ENCODE results near the gene ZNF211. TPM values are rescaled to one million over a fixed set of nuclear protein-coding genes. Genes with fewer than 3 reads are reported as not detected.

Gene ZNF211
- total and polyA plus RNA-seq, 5 donors from 2014 or later, result 19.4 to 23.9 (median 22.2) TPM

- Mint-ChIP-seq H3K4me1 (no peaks in the 10 kb centered on the region), H3K4me3 (no peak overlapping the region), H3K36me3 (peaks cover 4% of the 10 kb centered on the region), H3K27me3 (no peaks in the 10 kb centered on the region), H3K27ac (no peak overlapping the region), H3K9me3 (peaks cover 0 to 28% (median 9%) of the 10 kb centered on the region in 7 donors)
- H3K27me3 ChIP-seq (ENCODE audit: control insufficient read depth, insufficient read depth, low read length), result peaks cover 5% of the 10 kb centered on the region
- peaks cover 7 to 21% of the 10 kb centered on the region in 2 experiments for H3K9me3 ChIP-seq (ENCODE audit: control insufficient read depth in 2 of 2, low read length in 2 of 2)
- ATAC-seq (ENCODE audit: low read depth in 2 of 2) (no peak), DNase-seq (no peak)
- no peak overlapping the region for H3K27ac ChIP-seq (ENCODE audit: insufficient read depth, low read length, poor library complexity, severe bottlenecking)
- no peaks in the 10 kb centered on the region for H3K4me1 ChIP-seq (ENCODE audit: control insufficient read depth, insufficient read depth, low read length, poor library complexity, severe bottlenecking)
- no peak overlapping the region for H3K4me3 ChIP-seq (ENCODE audit: low read depth, low read length)
- H3K36me3 ChIP-seq (ENCODE audit: control insufficient read depth, insufficient read depth, low read length), result no peaks in the 10 kb centered on the region
These were observed 42.9 kb downstream of the ZNF211 start for GRCh38 chr19:57675881-57676280.

DNA sequence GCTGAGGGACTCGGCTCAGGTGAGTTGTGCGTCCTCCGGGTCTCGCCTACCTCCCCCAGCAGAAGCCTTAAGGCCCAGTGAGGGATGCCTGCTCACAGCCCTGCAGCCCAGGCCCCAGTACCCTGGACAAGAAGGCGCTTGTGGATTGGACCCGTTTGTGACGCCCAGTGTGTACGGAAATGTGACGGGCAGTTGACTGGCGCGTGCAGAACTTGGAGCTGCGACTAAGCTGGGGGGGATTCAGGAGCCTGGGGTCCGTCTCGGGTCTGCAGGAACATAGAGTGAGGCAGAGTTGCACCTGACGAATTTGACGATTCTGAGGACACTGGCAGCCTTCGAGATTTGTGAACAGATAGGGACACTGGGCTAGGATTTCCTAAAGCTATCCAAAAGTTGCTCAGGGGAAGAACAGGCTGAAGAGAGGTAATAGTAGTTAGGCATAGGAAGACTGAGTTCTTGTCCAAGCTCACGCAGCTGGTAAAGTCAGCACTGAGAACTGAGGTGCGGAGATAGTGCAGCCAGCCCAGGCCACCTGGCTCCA, 49.3 kb downstream of the ZNF211 start:
- DNase-seq (no peak), ATAC-seq (ENCODE audit: low read depth in 2 of 2) (no peak)
- H3K27me3 Mint-ChIP-seq, result no peaks in the 10 kb centered on the region
- Histone ChIP-seq H3K27me3 (ENCODE audit: control insufficient read depth, insufficient read depth, low read length) (peaks cover 2% of the 10 kb centered on the region), H3K36me3 (ENCODE audit: control insufficient read depth, insufficient read depth, low read length) (peaks cover 44% of the 10 kb centered on the region), H3K4me1 (ENCODE audit: control insufficient read depth, insufficient read depth, low read length, poor library complexity, severe bottlenecking) (peaks cover 13% of the 10 kb centered on the region), H3K9me3 (ENCODE audit: control insufficient read depth in 2 of 2, low read length in 2 of 2) (peaks cover 49 to 60% of the 10 kb centered on the region in 2 experiments), H3K27ac (ENCODE audit: insufficient read depth, low read length, poor library complexity, severe bottlenecking) (peak overlapping the region; percentile 58), H3K4me3 (ENCODE audit: low read depth, low read length) (peak overlapping the region; percentile 89)
- H3K36me3 Mint-ChIP-seq, result peaks cover 60% of the 10 kb centered on the region
- peaks cover 11 to 41% (median 23%) of the 10 kb centered on the region in 4 donors for H3K4me1 Mint-ChIP-seq
- peaks cover 7 to 66% (median 49%) of the 10 kb centered on the region in 7 donors for H3K9me3 Mint-ChIP-seq
- peak overlapping the region; percentile 96 to 97 (median 96) for H3K27ac Mint-ChIP-seq
- H3K4me3 Mint-ChIP-seq, result peak overlapping the region; percentile 93 to 99 (median 98)

- H3K27me3 Mint-ChIP-seq, result no peaks in the 10 kb centered on the region
- H3K36me3 Mint-ChIP-seq, result peaks cover 62% of the 10 kb centered on the region
- peaks cover 7 to 93% (median 58%) of the 10 kb centered on the region in 7 donors for H3K9me3 Mint-ChIP-seq
- peaks cover 77 to 96% of the 10 kb centered on the region in 2 experiments for H3K9me3 ChIP-seq (ENCODE audit: control insufficient read depth in 2 of 2, low read length in 2 of 2)
- peaks cover 8 to 35% (median 20%) of the 10 kb centered on the region in 4 donors for H3K4me1 Mint-ChIP-seq
- ATAC-seq (ENCODE audit: low read depth in 2 of 2), result no peak
- H3K27ac Mint-ChIP-seq, result no peak overlapping the region
- DNase-seq, result no peak
- H3K4me3 Mint-ChIP-seq, result no peak overlapping the region
- H3K27me3 ChIP-seq (ENCODE audit: control insufficient read depth, insufficient read depth, low read length), result no peaks in the 10 kb centered on the region
- no peak overlapping the region for H3K27ac ChIP-seq (ENCODE audit: insufficient read depth, low read length, poor library complexity, severe bottlenecking)
- no peak overlapping the region for H3K4me3 ChIP-seq (ENCODE audit: low read depth, low read length)
- peaks cover 13% of the 10 kb centered on the region for H3K4me1 ChIP-seq (ENCODE audit: control insufficient read depth, insufficient read depth, low read length, poor library complexity, severe bottlenecking)
- H3K36me3 ChIP-seq (ENCODE audit: control insufficient read depth, insufficient read depth, low read length), result peaks cover 52% of the 10 kb centered on the region
These were observed 53.8 kb downstream of the ZNF211 start for GRCh38 chr19:57686727-57687126.

GRCh38 chr19:57687363-57688010, 54.5 kb downstream of the ZNF211 start:
- H3K36me3 ChIP-seq (ENCODE audit: control insufficient read depth, insufficient read depth, low read length), result peaks cover 52% of the 10 kb centered on the region
- no peaks in the 10 kb centered on the region for H3K27me3 Mint-ChIP-seq

DNA sequence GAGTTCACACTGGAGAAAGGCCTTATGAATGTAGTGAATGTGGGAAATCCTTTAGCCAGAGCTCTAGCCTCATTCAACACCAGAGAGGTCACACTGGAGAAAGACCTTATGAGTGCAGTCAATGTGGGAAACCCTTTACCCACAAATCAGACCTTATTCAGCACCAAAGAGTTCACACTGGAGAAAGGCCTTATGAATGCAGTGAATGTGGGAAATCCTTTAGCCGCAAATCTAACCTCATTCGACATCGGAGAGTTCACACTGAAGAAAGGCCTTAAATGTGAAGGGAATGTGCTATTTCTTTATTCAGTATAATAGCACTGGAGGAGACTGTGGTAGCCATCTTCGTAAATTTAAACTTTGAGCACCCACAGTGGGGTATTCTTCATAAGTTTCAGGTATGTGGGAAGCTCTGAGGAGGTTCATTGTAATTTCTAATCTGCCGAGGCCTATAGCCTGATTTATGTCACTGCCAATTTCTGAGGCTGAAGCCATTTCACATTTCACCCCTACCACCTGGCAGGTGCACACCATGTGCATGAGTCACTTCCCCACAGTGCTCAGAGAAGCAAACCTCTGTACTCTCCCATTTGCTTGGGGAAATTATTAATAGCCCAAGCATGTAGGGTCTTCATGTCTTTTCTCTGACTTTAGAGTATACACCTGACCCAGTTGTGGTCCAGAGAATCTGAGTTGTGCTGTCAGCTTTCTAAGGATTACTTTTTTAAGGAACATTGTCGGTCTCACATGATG, 55.2 kb downstream of the ZNF211 start:
- H3K4me3 ChIP-seq (ENCODE audit: low read depth, low read length), result peak overlapping the region; percentile 9
- H3K4me3 Mint-ChIP-seq, result no peak overlapping the region

More at GRCh38 chr19:57687363-57688010, 54.5 kb downstream of the ZNF211 start:
- DNase-seq (no peak), ATAC-seq (ENCODE audit: low read depth in 2 of 2) (no peak)
- peaks cover 82 to 97% of the 10 kb centered on the region in 2 experiments for H3K9me3 ChIP-seq (ENCODE audit: control insufficient read depth in 2 of 2, low read length in 2 of 2)
- H3K4me3 ChIP-seq (ENCODE audit: low read depth, low read length), result no peak overlapping the region
- Mint-ChIP-seq H3K4me3 (no peak overlapping the region), H3K36me3 (peaks cover 55% of the 10 kb centered on the region), H3K27ac (peak overlapping the region in 1 of 3 donors; percentile 43), H3K4me1 (peaks cover 1 to 27% (median 18%) of the 10 kb centered on the region in 4 donors), H3K9me3 (peaks cover 7 to 86% (median 55%) of the 10 kb centered on the region in 7 donors)
- no peaks in the 10 kb centered on the region for H3K27me3 ChIP-seq (ENCODE audit: control insufficient read depth, insufficient read depth, low read length)
- H3K4me1 ChIP-seq (ENCODE audit: control insufficient read depth, insufficient read depth, low read length, poor library complexity, severe bottlenecking), result peaks cover 8% of the 10 kb centered on the region
- no peak overlapping the region for H3K27ac ChIP-seq (ENCODE audit: insufficient read depth, low read length, poor library complexity, severe bottlenecking)

DNA sequence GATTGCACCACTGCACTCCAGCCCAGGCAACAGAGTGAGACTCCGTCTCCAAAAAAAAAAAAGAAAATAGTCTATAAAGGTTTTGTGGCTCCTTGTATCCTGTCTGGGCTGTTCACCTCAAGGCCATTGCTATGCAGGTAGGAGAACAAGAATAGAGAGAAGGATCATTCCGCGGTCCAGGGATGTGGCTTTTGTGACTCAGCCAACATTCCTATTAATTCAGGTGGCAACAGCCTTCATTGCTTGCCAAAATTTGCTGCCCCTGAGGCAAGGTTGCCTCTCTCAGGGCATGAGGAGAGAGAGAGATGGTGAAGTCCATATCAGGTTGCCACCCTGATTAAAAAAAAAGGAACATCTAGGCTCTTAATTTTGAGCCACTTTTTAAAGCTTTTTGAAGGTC, 56.8 kb downstream of the ZNF211 start:
- Mint-ChIP-seq H3K9me3 (peaks cover 2 to 85% (median 39%) of the 10 kb centered on the region in 7 donors), H3K36me3 (peaks cover 32% of the 10 kb centered on the region), H3K27me3 (no peaks in the 10 kb centered on the region), H3K4me1 (peaks cover 0 to 6% (median 2%) of the 10 kb centered on the region in 4 donors), H3K4me3 (peak overlapping the region in 1 of 4 donors; percentile 41), H3K27ac (no peak overlapping the region)
- H3K27ac ChIP-seq (ENCODE audit: insufficient read depth, low read length, poor library complexity, severe bottlenecking), result no peak overlapping the region
- ATAC-seq (ENCODE audit: low read depth in 2 of 2) (no peak), DNase-seq (no peak)
- H3K4me1 ChIP-seq (ENCODE audit: control insufficient read depth, insufficient read depth, low read length, poor library complexity, severe bottlenecking), result no peaks in the 10 kb centered on the region
- no peak overlapping the region for H3K4me3 ChIP-seq (ENCODE audit: low read depth, low read length)
- no peaks in the 10 kb centered on the region for H3K27me3 ChIP-seq (ENCODE audit: control insufficient read depth, insufficient read depth, low read length)
- peaks cover 83 to 97% of the 10 kb centered on the region in 2 experiments for H3K9me3 ChIP-seq (ENCODE audit: control insufficient read depth in 2 of 2, low read length in 2 of 2)
- peaks cover 33% of the 10 kb centered on the region for H3K36me3 ChIP-seq (ENCODE audit: control insufficient read depth, insufficient read depth, low read length)

More for the DNA sequence above, 55.2 kb downstream of the ZNF211 start:
- DNase-seq (no peak), ATAC-seq (ENCODE audit: low read depth in 2 of 2) (no peak)
- peaks cover 84 to 97% of the 10 kb centered on the region in 2 experiments for H3K9me3 ChIP-seq (ENCODE audit: control insufficient read depth in 2 of 2, low read length in 2 of 2)
- H3K36me3 Mint-ChIP-seq, result peaks cover 48% of the 10 kb centered on the region
- H3K36me3 ChIP-seq (ENCODE audit: control insufficient read depth, insufficient read depth, low read length), result peaks cover 49% of the 10 kb centered on the region
- peaks cover under 1 to 86% (median 51%) of the 10 kb centered on the region in 7 donors for H3K9me3 Mint-ChIP-seq
- H3K4me1 Mint-ChIP-seq, result peaks cover 0 to 20% (median 12%) of the 10 kb centered on the region in 4 donors
- no peak overlapping the region for H3K27ac ChIP-seq (ENCODE audit: insufficient read depth, low read length, poor library complexity, severe bottlenecking)
- H3K4me1 ChIP-seq (ENCODE audit: control insufficient read depth, insufficient read depth, low read length, poor library complexity, severe bottlenecking), result peaks cover under 1% of the 10 kb centered on the region
- H3K27ac Mint-ChIP-seq, result no peak overlapping the region
- H3K27me3 ChIP-seq (ENCODE audit: control insufficient read depth, insufficient read depth, low read length), result no peaks in the 10 kb centered on the region
- H3K27me3 Mint-ChIP-seq, result no peaks in the 10 kb centered on the region

Data from CD4-positive, CD25-positive, alpha-beta regulatory T cell (primary cell).